Stimulated activated CD8-positive, alpha-beta memory T cell treated with anti-CD3 and anti-CD28 coated beads, Interleukin-7, amount 100 ng/mL, for 24 hours (primary cell): ENCODE results near the gene OSGIN1.
A peak's percentile ranks its signal among the peaks of the same experiment; 100 is the strongest.
"Not testable (repeated sequence)": the region's sequence is repeated elsewhere in the genome, so short reads cannot be mapped to it uniquely, and the experiment has no call there.

Experiments used
- DNase-seq: peaks from one replicate; pipeline ENCODE4 v3.0.0-alpha.2; 2020; ENCODE audit warnings: low read depth

Gene OSGIN1

DNA sequence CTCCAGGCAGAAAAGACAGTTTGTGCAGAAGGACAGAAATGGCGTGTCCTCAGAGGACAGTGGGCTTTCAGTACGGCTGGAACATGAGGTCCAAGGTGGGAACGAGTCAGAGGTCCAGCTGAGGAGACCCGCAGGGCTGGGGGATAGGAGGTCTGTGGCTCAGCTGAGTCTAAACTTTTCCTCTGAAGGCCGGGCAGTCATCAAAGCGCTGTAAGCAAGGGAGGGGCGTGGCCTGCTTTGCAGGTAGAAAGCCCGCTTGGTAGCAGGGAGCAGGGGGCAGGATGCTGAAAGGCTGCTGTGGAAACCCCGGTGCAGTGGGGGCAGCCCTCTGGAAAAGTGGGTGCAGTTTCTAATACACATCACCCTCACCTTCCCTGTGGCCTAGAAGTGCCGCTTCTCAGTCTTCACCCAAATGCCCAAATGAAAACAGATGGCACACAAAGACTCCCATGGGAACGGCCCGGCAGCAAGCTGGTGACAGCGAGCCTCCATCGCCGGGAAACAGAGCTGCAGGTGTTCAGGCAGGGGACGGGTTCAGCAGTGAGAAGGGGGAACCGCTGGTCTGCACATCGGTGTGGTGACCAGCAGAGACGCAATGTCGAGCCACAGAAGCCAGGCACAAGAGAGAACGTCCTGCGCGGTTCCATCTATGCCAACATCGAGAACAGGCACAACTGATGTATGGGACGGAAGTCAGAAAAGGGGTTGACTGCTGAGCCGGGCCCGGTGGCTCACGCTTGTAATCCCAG, 12.2 kb upstream of the OSGIN1 start:
- DNase-seq, result no peak

DNA sequence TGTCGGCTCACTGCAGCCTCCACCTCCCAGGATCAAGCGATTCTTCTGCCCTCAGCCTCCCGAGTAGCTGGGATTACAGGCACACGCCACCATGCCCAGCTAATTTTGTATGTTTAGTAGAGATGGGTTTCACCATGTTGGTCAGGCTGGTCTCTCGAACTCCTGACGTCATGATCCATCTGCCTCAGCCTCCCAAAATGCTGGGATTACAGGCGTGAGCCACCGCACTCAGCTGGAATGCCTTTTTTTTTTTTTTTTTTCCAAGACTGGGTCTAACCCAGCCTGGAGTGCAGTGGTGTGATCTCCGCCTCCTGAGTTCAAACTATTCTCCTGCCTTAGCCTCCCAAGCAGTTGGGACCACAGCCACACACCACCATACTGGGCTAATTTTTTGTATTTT, 11.5 kb upstream of the OSGIN1 start:
- not testable (repeated sequence) for DNase-seq

DNA sequence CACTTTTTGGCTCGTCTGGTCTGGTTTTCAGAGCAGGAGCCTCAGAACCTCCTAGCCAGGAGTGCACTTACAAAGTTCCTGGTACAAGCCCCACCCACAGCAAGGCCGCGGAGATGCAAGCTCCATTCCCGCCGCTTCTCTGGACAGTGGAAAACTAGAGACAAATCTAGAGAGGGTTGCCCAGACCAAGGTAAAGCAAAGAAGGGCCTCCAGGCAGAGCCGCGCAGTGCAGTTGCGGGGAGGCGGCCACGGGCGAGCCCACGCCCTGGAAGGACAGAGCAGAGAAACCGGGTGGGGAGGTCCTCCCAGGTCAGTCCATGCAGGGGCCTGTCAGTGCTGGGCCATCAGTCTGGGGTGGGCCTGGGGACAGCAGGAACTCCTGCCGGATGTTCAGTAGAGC, 11.0 kb upstream of the OSGIN1 start:
- DNase-seq, result no peak

DNA sequence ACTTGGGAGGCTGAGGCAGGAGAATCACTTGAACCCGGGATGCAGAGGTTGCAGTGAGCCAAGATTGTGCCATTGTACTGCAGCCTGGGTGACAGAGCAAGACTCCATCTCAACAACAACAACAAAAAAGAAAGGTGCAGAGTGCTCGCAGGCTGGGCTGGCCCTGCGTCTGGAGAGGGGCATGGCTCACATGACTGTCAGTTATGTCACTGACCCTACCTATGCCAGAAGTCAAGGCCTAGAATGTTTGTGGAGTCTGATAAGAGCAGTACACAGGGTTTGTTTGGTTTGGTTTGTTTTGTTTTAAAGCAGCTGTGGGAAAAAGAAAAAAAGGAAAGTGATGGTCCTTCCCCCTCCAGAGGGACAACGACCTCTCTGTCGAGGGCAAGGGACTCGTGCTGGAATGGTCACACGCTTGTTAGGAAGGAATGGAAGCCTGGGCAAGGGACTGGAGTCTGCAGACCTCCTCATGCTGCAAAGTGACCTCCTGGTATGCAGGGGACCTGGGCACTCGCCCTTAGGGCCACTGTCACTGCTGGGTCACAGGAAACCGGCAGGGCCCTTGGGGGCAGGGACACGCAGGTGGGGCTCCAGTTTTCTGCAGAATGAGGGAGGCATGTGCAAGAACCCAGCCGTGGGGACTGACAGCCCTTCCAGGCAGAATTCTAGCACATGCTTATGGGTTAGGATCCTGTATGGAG, 10.1 kb upstream of the OSGIN1 start:
- DNase-seq, result no peak

DNA sequence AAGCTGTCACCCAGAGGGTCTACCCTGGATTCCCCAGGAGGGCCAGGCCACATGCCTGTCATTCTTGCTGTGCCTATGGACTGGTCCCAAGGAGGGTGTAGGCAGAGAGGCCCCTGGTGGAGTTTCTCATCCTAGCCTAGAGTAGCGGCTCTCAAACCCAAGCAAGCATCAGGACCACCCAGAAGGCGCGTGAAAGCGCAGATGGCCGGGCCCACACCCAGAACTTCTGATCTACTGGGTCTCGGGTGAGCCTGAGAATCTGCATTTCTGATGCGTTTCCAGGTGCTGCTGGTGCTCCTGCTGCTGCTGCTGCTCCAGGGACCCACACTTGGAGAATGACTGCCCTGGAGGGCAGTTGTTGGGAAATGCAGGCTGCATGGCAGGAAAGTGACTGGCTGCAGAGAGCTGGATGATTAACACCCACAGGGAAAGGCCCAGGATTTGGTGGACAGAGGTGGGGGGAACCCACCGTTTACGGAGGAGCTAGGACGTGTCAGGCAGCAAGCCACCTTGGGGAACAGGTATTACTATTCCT, 9.5 kb upstream of the OSGIN1 start:
- DNase-seq, result no peak

DNA sequence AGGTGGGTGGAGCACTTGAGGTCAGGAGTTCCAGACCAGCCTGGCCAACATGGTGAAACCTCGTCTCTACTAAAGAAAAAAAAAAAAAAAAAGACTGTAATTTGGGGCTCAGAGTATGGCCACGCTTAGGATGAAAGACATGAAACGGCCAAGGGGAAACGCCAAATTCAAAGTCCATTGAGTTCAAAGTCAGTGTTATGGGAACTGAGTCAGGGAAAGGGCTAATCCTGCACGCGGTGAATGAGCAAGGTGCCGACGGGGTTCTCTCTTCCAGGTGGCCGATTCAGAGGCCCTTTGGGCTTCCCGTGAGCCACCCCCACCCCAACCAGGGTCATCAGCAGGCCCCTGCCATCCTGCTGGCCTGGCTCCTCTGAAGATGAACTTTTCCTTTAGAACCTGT, 7.5 kb upstream of the OSGIN1 start:
- DNase-seq, result no peak

DNA sequence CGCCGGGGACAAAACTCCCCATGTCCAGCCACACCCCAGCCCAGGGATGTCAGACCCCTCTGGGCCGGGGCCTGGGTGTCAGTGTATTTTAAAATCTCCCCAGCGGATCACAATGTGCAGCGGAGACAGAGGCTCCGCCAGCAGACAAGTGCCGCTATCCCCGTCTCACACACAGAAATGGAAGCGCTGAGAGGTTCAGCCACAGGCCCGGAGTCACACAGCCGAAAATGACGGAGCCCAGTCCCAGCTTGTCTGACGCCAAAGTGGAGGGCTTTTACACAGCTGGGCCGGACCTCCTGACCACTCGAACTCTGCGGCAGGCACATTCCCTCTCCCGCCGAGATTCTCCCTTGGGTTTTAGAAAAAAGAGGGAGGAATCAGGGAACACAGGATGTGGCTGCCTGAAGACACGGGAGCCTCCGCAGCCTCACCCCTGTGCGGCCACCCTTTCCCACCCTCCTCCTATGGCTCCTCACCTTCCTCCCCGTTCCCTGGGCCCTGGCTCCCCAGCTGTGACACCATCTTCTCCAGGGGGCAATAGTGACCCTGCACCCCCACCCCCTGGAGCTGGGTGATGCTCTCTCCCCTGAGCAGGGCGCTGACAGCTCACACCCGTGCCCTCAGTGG, 6.8 kb upstream of the OSGIN1 start:
- no peak for DNase-seq

DNA sequence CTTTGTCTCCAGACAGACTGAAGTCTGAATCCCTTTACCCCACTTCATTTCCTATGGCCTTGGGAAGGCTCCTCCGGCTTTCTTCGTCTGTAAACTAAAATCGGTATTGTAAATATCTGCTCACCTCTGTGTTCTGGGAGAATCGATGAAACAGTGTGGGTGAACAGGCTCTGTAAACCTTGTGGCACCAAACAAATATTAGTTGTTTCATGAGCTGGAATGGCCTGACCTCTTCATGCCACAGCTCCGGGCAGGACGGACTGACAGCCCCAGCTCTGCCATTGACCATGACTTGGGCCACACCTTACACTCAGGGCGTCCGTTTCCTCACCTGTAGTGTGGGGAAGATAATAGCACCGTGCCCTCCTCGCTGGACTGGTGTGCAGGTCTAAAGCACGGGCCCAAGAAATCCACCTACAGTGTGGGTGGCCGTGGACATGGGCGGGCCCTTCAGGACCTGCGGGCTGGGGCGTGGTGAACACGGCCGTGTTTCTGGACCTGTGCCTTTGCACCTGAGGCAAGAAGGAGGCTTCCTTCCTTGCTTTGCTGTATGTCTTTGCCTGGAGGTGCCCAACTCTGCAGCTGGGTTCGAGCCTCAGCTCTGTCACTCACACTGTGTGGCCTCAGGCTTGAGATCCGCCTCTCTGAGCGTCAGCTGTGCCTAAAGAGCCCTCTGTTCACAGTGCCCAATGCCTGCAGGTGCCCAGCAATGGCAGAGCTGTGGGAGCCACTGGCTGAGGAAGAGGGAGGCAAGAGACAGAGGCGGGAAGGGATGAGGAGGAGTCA, 6.1 kb upstream of the OSGIN1 start:
- no peak for DNase-seq

DNA sequence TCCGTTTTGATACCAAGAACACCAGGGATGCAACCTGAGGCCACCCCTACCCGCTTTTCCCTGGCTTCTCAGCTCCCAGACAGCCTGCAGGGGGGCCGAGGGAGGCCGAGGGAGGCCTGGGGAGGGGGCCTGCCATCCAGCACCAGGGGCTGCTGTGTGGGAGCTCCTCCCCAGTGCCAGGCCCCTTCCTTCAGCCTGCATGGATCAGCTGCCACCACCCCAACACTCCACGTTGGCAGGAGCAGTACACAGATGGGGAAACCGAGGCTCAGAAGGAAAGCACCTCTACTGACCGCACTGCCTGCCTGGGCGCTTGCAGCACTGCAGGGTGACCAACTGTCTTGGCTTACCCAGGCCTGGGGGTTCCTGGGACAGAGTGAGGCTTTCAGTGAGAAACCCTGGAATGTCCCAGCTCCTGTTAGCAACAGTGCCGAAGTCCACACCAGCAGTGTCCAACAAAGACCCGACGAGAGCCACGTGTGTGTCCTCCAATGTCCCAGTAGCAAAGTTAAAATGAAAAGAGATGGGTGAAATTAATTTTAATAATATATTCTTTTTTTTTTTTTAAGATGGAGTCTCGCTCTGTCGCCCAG, 5.3 kb upstream of the OSGIN1 start:
- DNase-seq, result no peak

DNA sequence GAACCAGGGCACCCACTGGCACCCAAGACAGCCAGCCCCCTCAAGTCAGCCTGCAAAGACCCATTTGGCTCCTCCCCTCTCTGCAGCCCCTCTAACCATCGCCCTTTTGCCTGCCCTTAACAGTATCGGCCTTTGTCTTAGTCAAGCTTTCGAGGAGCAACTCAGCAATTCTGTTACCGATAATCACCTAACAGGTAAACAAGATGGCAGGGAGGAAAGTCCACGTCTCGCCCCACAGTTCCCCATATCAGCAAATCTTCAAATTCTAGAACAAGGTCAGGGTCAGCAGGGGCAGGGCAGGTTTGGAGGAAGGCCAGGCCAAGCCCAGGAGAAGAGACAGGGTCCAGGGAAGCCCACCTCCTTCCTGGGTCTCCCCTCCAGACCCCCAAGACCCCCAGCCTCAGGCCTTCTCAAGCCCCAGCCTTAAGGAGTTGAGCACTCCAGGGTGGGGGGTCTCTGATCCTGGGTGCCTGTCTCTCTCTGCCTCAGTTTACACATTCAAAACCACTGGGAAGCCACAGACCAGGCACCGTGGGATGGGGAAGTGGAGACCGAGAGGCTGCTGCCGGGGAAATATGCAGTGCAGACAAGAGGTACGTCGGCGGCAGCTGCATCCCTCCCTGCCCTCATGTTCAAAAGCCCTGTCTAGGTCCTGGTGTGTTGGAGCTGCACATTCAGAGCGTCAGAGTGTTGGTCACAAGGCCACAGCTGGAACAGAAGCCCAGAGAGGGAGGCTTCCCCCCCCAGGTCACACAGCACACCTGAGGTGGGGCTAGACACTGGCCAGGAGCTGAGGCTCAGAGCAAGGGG, 3.9 kb upstream of the OSGIN1 start:
- no peak for DNase-seq

DNA sequence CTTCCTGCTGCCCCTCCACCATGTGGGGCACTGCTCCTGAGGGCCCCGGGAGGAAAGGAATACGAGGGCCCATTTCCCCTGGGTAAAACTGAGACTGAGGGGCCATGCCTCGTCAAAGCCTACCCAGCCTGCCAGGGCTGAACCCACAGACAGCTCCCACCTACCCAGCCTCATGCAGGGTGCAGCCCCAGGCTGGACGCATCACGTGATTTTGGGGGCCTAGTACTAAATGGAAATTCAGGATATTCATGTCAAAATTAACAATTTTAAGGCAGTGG, 3.4 kb upstream of the OSGIN1 start:
- no peak for DNase-seq

DNA sequence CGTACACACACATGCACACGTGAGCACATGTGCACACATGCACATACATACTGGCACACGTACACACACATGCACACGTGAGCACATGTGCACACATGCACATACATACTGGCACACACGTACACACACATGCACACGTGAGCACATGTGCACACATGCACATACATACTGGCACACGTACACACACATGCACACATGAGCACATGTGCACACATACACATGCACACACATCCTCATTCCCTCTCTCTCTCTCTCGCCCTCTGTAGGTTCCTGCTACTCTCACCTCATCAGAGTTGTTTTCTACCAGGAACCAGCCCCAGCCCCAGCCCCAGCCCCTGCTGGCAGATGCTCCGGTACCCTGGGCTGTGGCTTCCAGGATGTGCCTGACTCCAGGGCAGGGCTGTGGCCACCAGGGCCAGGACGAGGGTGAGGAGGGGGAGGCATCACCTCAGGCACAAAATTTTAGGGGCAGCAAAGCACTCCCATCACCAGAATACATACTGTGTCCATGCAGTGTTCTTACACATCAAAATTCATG, 2.1 kb upstream of the OSGIN1 start:
- DNase-seq, result not testable (repeated sequence)

DNA sequence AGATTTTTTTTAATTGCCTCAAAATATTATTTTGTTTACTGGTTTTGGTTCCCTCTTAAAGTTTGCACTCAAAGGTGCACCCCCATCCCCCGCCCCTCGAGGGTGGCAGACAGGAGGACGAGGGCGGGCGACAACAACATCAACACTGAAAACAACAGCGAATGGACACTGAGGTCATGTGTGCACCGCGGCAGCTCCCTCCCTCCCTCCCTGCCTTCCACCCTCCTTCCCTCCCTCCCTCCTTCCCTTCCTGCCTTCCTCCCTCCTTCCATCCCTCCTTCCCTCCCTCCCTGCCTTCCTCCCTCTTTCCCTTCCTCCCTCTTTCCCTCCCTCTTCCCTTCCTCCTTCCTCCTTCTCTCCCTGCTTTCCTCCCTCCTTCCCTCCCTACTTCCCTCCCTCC, 1.5 kb upstream of the OSGIN1 start:
- no peak for DNase-seq

DNA sequence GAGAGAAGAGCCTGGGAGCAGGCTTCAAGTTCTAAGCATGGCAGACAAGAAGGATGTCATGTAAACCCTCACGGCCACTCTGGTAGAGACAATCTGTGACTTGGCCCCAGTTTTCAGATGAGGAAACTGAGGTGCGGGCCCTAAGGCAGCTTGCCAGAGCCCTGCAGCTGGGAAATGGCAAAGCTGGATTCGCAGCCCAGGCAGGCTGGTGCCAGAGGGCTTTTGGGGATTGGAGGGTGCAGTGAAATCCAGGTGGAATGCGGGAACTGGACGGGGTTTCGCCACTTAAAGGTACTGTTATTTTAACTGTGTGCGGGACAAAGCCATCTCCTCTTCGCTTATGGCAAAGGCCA, 477 bp upstream of the OSGIN1 start:
- DNase-seq, result no peak

DNA sequence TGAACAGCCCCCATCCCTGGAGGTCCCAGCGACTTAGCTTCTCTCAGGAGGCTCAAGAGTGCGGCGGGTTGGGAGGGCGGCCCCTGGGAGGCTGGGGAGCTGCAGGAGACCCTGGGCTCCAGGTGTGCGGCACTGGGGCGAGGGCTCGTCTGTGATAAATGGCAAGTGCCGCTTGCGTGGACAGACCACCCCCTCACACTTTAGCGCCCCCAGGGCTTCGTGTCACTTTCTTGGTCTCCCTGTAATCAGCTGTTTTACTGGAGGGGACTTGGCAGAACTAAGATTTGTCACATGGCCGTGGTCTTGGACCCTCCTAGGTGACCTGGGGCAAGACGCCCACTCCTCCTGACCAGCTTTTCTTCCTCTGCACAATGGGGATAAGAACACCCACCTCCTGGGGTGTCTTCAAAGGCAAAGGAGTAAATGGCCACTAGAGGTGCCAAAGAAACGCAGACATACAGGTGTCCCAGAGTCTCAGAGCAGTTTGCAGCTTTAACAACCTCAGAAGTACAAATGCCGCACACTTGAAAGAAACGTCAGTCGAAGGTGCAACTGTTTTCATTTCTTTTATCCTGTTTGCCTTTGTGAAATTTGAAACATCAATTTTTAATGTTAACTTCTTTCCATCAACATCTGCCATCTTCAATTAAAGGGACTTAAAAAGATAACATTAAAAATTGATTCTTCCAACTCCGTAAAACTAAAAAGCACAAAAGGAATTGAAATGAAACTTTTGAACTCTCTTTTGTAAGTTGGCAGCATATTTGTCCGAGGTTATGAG, 946 bp downstream of the OSGIN1 start:
- no peak for DNase-seq

DNA sequence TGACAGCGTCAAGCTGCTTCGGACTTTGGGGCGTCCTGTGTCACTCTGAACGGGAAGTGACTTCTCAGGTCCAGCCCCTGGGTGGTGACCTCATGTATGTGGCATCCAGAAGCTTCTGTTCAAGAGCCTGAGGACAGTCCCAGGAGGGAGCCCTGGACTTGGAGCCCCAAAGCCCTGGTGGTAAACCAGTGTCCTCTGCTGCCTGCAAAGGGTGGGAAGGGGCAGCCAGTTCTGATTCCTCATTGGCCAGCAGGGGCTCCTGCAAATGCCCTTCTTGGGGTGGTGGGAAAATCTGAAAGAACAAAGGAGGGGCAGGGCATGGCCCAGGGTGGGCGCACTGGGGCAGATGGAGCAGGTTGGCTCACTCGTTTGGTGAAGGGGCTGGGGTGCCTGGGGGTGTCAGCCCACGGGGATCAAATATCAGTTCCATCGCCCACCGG, 1.6 kb downstream of the OSGIN1 start:
- no peak for DNase-seq

DNA sequence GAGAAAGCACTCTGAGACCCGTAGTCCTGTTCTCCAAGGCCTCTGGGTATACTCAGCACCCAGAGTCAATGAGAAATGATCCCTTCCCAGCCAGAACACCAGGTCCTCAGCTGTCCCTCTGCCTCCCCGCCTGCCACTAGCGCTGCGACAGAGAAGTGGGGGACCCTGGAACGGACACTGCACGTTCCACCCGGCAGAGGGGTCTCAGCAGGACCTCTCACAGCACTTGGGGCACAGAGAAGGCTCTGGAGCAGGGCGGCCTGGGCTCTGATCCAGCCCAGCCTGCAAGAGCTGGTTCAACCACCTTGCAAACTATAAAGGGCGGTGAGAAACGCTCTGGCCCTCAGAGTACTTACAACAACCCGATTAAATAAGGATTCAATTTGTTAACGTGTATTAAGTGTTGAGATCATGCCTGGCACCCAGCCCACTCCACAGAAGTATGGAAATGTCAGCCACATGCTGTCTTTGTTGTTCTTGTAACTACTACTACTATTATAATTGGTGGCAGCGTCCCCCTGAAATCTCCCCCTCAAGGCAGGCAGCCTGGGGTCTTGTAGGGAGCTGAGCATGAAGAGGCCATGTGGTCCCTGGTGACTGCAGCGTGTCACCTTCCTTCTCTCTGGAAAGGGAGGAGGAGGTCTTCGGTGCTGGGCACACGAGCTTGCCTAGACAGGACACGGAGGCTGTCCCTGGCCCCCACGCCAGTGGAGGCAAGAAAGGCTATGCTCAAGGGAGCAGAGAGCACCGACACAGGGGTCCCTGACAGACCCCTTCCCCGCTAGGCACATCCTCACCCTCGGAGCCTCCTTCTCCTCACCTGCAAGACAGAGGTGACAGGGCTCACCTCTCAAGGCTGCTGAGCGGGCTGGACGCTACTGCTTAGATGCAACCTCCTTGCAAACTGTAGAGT, 2.4 kb downstream of the OSGIN1 start:
- no peak for DNase-seq

DNA sequence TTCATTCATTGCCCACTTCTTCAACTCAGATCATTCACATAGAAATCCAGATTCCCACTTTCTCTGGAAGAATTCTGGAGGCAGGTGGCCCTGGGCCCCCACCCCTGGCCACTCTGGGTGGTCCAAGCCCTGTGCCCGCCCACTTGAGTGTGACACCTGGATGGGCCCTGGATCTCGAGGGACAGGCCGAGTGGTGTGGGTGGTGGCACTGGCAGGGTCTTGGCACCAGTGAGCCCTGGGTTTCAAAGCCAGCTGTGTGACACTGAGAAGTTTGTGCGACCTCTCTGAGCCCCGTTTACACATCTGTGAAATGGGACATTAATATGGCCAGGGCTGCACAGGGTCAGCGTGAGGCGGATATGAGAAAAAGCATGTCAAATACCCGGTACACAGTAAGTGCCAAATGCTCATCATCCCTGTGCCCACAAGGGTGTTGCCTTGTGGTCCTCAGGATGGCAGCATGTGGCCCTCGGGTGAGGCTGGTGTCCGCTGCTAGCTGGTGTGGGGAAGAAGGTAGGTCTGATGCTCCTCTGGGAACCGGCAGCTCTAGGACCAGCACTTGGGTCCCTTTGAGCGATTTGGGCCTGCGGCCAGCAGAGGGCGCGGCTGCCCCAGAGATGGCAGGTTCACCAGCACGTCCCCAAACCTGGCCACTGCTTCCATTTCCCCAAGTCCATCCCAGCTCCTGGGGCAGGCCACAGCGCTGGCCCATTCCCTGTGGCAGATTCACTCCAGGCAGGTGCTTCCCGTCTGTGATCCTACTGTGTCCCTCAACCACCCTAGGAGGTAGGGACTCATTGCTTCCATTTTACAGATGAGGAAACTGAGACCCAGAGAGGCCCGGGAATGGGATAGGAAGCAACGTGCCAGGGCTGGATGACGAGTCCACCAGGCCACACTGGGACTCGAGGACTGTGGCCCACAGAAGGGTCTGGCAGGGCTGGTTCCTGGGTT, 3.6 kb downstream of the OSGIN1 start:
- DNase-seq, result peak; percentile 63
